Measurements from ENCODE around the gene TMEM178B.

- TF ChIP-seq EZH2 (IDR thresholded peaks at IDR 0.05; ENCODE audit: borderline replicate concordance, insufficient read depth, low read length, poor library complexity, severe bottlenecking) (no peak), CTCF (IDR thresholded peaks at IDR 0.05; ENCODE audit: poor library complexity, severe bottlenecking) (no peak), SMC3 (conservative IDR thresholded peaks at IDR 0.05; ENCODE audit: poor library complexity) (no peak), EP300 (conservative IDR thresholded peaks at IDR 0.05; ENCODE audit: poor library complexity, severe bottlenecking) (no peak), RAD21 (conservative IDR thresholded peaks at IDR 0.05) (no peak), REST (IDR thresholded peaks at IDR 0.05; ENCODE audit: borderline replicate concordance) (no peak), MXI1 (conservative IDR thresholded peaks at IDR 0.05; ENCODE audit: poor library complexity, severe bottlenecking) (no peak), POLR2AphosphoS5 (IDR thresholded peaks at IDR 0.05) (no peak)
Measured at GRCh38 chr7:141374425-141374824, 300.6 kb downstream of the TMEM178B start.

All from neural cell (in vitro differentiated cells).